ENCODE data around the gene ARHGEF28.

The ARHGEF28 gene

GRCh38 chr5:73792687-73793320 lies 166.8 kb downstream of the ARHGEF28 start:
- DNase-seq (ENCODE audit: extremely low read depth, insufficient read length): no peak
- Histone ChIP-seq H3K36me3 (ENCODE audit: control insufficient read depth, insufficient read depth, low read length) (no peaks in the 10 kb centered on the region), H3K27me3 (replicated peaks; ENCODE audit: control insufficient read depth, insufficient read depth, low read length) (no peaks in the 10 kb centered on the region), H3K4me3 (replicated peaks; ENCODE audit: low read depth, low read length) (no peak overlapping the region)
- peak; percentile 93 for TF ChIP-seq CTCF (IDR thresholded peaks at IDR 0.05; ENCODE audit: insufficient read depth, low read length, poor library complexity, severe bottlenecking)

GRCh38 chr5:73793911-73794310 lies 167.9 kb downstream of the ARHGEF28 start:
- Histone ChIP-seq H3K27me3 (replicated peaks; ENCODE audit: control insufficient read depth, insufficient read depth, low read length) (no peaks in the 10 kb centered on the region), H3K4me3 (replicated peaks; ENCODE audit: low read depth, low read length) (no peak overlapping the region), H3K36me3 (ENCODE audit: control insufficient read depth, insufficient read depth, low read length) (no peaks in the 10 kb centered on the region)
- DNase-seq (ENCODE audit: extremely low read depth, insufficient read length): no peak
- TF ChIP-seq CTCF (IDR thresholded peaks at IDR 0.05; ENCODE audit: insufficient read depth, low read length, poor library complexity, severe bottlenecking): no peak

GRCh38 chr5:73796164-73797131 lies 170.5 kb downstream of the ARHGEF28 start:
- no peak overlapping the region for H3K4me3 ChIP-seq (replicated peaks; ENCODE audit: low read depth, low read length)
- DNase-seq (ENCODE audit: extremely low read depth, insufficient read length): peak; percentile 22
- no peaks in the 10 kb centered on the region for H3K27me3 ChIP-seq (replicated peaks; ENCODE audit: control insufficient read depth, insufficient read depth, low read length)
- no peaks in the 10 kb centered on the region for H3K36me3 ChIP-seq (ENCODE audit: control insufficient read depth, insufficient read depth, low read length)
- no peak for TF ChIP-seq CTCF (IDR thresholded peaks at IDR 0.05; ENCODE audit: insufficient read depth, low read length, poor library complexity, severe bottlenecking)

- no peaks in the 10 kb centered on the region for H3K27me3 ChIP-seq (replicated peaks; ENCODE audit: control insufficient read depth, insufficient read depth, low read length)
- H3K36me3 ChIP-seq (ENCODE audit: control insufficient read depth, insufficient read depth, low read length): no peaks in the 10 kb centered on the region
- no peak overlapping the region for H3K4me3 ChIP-seq (replicated peaks; ENCODE audit: low read depth, low read length)
- TF ChIP-seq CTCF (IDR thresholded peaks at IDR 0.05; ENCODE audit: insufficient read depth, low read length, poor library complexity, severe bottlenecking): no peak
- DNase-seq (ENCODE audit: extremely low read depth, insufficient read length): no peak
Measured at GRCh38 chr5:73797132-73797510, 171.1 kb downstream of the ARHGEF28 start.

GRCh38 chr5:73799401-73799972 lies 173.5 kb downstream of the ARHGEF28 start:
- Histone ChIP-seq H3K27me3 (replicated peaks; ENCODE audit: control insufficient read depth, insufficient read depth, low read length) (no peaks in the 10 kb centered on the region), H3K36me3 (ENCODE audit: control insufficient read depth, insufficient read depth, low read length) (no peaks in the 10 kb centered on the region), H3K4me3 (replicated peaks; ENCODE audit: low read depth, low read length) (no peak overlapping the region)
- DNase-seq (ENCODE audit: extremely low read depth, insufficient read length): no peak
- TF ChIP-seq CTCF (IDR thresholded peaks at IDR 0.05; ENCODE audit: insufficient read depth, low read length, poor library complexity, severe bottlenecking): no peak

Measured in GM06990 (cell line).